Activated gamma-delta T cell treated with anti-CD3 and anti-CD28 coated beads, Interleukin-2, amount 50 U/mL, for 16 hours (primary cell): ENCODE measurements around the gene ARL17B.
"Not testable (repeated sequence)": the region's sequence is repeated elsewhere in the genome, so short reads cannot be mapped to it uniquely, and the experiment has no call there.

Source experiments
- DNase-seq: peaks from one replicate; pipeline ENCODE4 v3.0.0-alpha.2; 2020; ENCODE audit warnings: low read depth

The ARL17B gene

GRCh38 chr17:46290906-46291546 is 70.5 kb downstream of the ARL17B start:
- DNase-seq, result not testable (repeated sequence)

- DNase-seq, result not testable (repeated sequence)
Observed at GRCh38 chr17:46287587-46287986, 74.0 kb downstream of the ARL17B start.

GRCh38 chr17:46286764-46287221 is 74.8 kb downstream of the ARL17B start:
- DNase-seq, result peak; percentile 52

GRCh38 chr17:46285500-46285899 is 76.1 kb downstream of the ARL17B start:
- DNase-seq, result not testable (repeated sequence)

DNA sequence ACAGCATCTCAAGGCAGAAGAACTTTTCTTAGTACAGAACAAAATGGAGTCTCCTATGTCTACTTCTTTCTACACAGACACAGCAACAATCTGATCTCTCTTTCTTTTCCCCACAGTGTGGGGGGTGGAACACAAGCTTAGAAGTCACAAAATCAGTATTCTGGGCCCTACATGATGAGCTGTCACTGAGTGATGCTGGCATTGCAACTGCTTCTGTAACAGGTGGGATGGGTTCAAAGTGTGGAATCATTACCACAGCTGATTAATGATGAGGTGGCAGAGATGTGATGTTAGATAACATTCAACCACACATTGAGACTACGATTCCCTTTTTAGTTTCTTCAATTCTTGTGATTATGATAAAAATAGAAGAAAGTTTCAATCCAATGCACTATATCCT is 77.1 kb downstream of the ARL17B start:
- DNase-seq, result not testable (repeated sequence)

DNA sequence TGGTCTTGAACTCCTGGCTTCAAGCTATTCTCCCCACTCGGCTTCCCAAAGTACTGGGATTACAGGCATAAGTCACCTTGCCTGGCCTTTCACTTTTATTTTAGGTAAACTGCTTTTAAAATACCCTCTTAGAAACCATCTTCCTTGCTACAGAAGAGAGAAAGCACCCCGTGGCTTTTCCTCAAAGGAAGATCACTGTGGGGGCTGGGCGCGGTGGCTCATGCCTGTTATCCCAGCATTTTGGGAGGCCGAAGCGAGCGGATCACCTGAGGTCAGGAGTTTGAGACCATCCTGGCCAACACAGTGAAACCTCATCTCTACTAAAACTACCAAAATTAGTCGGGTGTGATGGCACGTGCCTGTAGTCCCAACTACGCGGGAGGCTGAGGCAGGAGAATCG is 78.9 kb downstream of the ARL17B start:
- not testable (repeated sequence) for DNase-seq

DNA sequence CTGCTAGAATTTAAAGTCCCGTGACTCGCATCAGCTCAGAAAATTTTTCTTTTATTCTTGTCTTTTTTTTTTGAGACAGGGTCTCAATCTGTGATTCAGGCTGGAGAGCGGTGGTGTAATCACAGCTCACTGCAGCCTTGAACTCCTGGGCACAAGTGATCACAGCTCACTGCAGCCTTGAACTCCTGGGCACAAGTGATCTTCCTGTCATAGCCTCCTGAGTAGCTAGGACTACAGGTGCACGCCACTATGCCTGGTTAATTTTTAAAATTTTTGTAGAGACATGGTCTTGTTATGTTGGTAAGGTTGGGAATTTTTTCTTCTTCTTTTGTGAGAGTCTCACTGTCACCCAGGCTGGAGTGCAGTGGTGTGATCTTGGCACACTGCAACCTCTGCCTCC is 80.2 kb downstream of the ARL17B start:
- not testable (repeated sequence) for DNase-seq

DNA sequence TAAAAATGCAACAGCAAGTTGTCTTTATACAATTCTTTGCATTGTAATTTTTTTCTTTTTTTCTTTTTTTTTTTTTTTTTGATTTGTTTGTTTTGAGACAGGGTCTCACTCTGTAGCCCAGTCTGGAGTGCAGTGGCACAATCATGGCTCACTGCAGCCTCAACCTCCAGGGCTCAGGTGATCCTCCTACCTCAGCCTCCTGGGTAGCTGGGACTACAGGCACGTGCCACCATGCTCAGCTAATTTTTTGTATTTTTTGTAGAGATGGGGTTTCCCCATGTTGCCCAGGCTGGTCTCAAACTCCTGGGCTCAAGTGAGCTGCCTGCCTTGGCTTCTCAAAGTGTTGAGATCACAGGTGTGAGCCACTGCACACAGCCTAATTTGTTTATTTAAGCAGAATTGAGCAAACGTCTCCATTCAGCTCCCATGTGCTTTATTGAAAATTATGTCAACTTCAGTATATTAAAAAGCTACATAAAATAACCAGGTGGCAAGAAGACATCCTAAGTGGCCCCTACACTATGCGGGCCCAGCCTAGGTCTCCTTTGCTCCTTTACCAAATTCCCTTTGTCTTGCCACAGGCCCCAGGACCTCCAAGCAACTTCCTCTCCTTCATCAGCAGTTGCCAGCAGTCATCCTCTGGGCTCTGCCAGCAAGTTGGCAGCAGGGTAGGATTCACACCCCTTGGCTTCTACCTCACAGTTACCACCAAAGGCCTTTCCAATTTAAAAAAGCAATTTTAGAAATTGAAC is 84.7 kb downstream of the ARL17B start:
- not testable (repeated sequence) for DNase-seq

- no peak for DNase-seq
Observed at GRCh38 chr17:46274238-46274637, 87.3 kb downstream of the ARL17B start.

GRCh38 chr17:46273541-46274236 is 87.9 kb downstream of the ARL17B start:
- DNase-seq, result no peak

GRCh38 chr17:46270032-46270431 is 91.5 kb downstream of the ARL17B start:
- no peak for DNase-seq

DNA sequence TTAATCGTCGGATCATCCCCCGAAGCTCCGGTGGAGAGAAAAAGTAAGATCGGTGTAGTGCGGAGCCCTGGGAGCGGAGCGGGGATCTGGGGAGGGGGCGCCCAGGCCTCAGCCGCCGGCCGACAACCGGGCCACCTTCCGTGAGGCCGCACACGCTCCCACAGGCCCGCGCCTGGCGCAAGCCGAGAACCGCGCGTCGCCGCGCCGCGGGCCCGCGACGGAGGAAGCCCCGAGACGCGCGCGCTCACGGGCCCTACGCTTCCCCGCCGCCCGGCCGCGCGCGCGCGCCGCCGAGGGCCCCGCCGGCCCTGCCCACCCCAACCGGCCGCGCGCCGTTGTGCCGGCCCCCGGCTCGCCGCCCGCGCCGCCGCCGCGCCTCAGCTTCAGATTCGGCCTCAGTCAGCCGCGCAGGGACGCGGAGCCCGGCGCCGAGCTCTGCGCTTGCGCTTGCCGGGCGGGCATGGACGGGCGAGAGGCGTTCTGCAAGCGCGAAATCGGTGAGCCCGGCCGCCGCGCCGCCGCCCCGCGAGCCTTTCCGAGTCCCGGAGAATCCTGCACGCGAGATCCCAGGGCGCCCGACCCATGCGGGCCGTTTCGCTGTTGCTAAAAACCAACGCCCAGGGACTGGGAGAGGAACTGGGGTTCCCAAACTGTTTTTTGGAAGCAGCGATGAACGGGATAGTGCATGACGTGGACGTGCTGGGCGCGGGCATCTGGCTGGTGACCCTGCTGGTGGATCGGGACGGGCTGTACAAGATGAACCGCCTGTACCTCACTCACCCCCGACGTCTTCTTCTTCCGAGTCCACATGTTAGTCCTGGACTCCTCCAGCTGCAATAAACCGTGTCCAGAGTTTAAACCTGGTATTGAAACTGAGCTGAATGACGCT is 94.7 kb downstream of the ARL17B start:
- peak; percentile 68 for DNase-seq

- not testable (repeated sequence) for DNase-seq
Observed at GRCh38 chr17:46266063-46266655, 95.4 kb downstream of the ARL17B start.

DNA sequence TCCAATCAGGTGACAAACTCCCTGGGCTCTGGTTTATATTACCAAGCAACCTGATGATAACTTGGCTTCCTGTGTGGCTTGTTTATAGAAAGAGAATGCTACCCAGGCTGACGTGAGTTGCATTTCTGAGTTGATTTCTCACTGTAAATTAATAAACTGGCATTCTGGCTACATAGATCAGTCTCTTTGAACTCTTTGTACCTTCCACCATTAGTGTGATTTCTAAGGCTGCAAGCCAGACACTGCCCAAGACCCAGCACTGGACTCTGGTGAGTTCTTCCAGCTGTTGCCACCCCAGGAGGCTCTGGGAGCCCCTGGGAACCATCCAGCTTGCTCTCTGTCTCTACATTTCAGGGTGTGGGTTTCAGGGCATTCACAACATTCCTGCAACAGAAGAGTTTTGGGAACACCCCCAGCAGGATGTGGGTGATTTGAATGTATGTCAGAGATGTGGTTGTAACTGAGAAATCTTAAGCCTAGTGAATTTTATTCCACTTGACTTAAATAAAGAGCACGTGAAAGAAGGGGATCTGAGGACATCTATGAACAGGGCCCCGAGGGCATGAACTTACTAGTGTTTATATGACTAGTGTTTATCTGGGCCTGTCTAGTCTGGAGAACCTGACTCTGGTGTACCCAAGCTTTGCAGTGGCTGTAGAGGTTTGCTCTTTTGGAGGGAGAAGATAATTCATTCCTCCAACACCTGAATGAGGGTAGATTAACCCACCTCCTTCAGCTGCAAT is 96.9 kb downstream of the ARL17B start:
- DNase-seq, result no peak

DNA sequence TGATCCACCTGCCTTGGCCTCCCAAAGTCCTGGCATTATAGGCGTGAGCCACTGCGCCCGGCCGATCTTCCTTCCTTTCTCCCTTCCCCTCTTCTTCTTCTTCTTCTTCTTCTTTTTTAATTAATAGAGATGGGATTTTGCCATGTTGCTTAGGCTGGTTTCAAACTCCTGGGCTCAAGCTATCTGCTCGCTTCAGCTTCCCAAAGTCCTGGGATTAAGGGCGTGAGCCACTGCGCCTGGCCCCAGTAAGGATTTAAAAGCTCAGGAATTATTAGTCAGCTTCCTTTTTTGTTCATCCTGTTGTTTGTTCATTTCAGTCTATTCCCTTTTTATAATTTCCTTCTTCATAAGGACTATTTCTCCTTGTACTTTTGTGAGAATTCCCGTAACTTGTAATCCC is 99.3 kb downstream of the ARL17B start:
- no peak for DNase-seq

DNA sequence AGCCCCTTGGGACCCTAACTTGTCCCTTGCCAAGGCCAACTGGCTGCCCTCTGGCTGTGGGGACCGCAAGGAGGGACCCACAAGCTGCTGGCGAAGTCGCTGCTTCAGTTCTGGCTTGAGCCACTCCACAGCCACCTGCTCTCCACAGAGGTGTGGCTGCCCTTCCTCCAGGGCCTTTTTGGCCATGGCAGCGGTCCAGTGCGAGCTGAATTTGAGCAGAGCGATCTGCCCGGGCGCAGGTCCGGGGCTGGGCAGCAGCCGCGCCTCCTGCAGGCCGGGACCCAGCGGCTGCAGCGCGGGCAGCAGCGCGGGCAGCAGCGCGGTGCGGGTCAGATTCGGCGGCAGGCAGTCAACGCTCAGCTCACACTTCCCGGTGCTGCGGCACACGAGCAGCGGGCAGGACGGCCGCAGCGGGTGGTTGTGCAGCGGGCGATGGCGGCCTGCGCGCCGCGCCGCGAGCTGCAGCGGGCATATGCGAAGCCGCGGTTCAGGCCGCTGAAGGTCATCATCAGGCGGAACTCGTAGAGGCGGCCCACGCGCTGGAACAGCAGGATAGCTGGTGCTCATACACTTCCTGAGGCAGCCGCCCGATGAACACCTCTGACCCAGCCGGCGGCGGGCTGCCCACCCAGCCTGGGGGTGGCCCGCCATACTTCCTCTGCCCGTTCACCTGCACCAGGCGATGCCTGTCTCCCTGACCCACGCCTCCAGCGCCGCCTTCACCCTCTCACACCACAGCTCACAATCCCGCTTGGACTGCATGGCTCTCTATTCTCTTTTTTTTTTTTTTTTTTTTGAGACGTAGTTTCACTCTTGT is 101.5 kb downstream of the ARL17B start:
- DNase-seq, result not testable (repeated sequence)

DNA sequence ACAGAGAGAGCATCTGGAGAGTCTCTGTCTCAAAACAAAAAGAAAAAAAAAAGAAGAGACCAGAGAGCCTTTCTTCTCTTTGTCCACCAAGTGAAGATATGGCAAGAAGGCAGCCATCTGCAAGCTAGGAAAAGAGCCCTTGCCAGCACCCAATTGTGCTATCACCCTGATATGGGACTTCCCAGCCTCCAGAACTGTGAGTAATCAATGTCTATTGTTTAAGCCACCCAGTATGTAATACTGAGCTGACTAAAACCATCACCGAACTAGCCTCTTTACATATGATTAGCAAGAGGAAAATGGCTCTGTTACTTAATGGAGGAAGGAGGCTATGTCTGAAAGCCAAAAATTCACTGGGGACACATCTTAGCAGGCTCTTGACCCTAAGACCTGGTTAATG is 105.2 kb downstream of the ARL17B start:
- DNase-seq, result not testable (repeated sequence)

DNA sequence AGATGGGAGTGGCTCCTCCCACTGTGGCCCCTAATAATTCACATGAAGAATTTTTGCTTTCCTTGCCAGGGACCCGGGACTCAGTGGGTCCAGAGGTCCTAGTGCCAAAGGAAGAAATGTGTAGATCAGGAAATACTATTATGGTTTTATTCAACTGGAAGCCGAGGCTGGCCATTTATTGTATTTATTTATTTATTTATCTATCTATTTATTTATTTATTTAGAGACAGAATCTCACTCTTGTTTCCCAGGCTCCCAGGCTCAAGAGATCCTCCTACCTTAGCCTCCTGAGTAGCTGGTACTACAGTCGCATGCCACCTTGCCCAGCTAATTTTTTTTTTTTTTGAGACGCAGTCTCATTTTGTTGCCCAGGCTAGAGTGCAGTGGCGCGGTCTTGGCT is 107.4 kb downstream of the ARL17B start:
- DNase-seq, result not testable (repeated sequence)

DNA sequence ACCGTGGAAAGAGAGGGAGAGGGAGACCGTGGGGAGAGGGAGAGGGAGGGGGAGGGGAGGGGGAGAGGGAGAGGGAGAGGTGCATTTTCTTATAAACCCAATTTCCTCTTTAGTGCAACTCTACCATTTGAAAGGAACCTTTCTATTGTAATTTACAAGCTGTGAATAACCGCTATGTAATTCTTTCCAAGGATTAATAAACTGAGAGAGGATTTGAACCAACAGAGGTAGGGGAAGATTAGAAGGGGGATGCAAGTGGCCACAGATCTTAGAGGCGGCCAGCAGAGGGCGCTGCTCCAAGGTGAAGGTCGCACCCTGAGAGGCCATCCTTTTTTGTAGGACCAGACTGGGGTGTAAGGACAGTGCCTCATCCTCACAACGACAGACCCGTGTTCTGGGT is 107.8 kb downstream of the ARL17B start:
- peak; percentile 71 for DNase-seq

GRCh38 chr17:46252804-46253203 is 108.8 kb downstream of the ARL17B start:
- not testable (repeated sequence) for DNase-seq
